ENCODE measurements around the gene PIP5K1C. TPM values are rescaled to one million over a fixed set of nuclear protein-coding genes. Genes with fewer than 3 reads are reported as not detected.

The PIP5K1C gene
- total and polyA plus RNA-seq, 9 of the 15 experiments (the other 6 are each of a cell fraction or from before 2014, with no cell fraction given) = 0.38 to 22.1 (median 4.1) TPM

DNA sequence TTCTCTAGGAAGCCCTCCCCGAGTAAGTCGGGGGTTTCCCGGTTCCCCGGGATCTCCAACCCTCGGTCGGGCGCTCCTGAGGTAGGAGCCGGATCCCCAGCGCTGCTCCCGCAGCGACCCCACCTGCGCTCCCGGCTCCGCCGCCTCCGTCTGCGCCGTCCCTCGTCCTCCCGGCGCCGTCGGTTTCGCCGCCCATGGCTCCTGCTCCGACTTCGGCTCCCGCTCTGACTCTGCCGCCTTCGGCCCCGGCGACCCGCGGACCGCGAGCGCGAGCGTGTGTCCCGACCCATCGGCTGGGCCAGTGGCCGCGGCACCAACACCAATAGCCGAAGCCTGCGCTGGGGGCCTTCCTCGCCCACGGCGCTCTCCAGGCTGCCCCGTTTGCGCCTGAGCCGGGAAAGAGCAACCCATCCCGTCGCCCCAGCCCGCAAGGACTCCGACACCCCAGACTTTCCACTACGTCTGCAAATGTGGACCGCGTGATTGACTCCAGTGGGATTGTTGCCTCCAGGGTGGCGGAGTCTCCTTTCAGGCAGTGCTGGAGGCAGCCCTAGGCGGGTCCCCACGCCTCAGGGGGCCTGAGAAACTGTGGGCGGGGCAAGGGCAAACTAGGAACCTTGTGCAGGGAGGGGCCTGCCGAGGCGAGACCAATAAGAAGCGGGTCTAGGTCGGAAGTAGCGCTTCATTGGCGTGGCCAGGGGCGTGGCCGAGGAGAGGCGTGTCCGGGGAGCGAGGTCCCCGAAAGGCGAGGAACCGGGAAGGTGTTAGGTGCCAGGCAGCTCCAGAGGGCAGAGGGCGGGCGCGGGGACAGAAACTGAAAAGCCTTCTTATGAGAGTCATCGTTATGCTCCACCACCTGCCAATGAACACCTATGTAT, 73.6 kb downstream of the PIP5K1C start, which contains the start of gene CACTIN (continued):
- TF ChIP-seq, protein P1, sequence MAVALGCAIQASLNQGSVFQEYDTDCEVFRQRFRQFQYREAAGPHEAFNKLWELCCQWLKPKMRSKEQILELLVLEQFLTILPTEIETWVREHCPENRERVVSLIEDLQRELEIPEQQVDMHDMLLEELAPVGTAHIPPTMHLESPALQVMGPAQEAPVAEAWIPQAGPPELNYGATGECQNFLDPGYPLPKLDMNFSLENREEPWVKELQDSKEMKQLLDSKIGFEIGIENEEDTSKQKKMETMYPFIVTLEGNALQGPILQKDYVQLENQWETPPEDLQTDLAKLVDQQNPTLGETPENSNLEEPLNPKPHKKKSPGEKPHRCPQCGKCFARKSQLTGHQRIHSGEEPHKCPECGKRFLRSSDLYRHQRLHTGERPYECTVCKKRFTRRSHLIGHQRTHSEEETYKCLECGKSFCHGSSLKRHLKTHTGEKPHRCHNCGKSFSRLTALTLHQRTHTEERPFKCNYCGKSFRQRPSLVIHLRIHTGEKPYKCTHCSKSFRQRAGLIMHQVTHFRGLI (CRISPR knock-in tag; IDR thresholded peaks at IDR 0.05) = no peak
- TF ChIP-seq CCNT2 (IDR thresholded peaks at IDR 0.05; ENCODE audit: borderline replicate concordance, extremely low read depth, insufficient read length, low read depth, low read length) (peak; percentile 75), ZNF124 (CRISPR knock-in tag; IDR thresholded peaks at IDR 0.05) (no peak), ZZZ3 (IDR thresholded peaks at IDR 0.05) (no peak), CREM (IDR thresholded peaks at IDR 0.05; ENCODE audit: low read depth) (no peak; the same call in 1 of the 2 replicates), DNMT1 (IDR thresholded peaks at IDR 0.05) (no peak), ZC3H11A (IDR thresholded peaks at IDR 0.05; ENCODE audit: low read depth, low read length) (no peak), HDAC6 (IDR thresholded peaks at IDR 0.05; ENCODE audit: low read depth, low read length) (0 out of 2 replicates have a peak, but pooled peaks have one; percentile 32), TBL1XR1 (IDR thresholded peaks at IDR 0.05; ENCODE audit: low read length in 2 of 2) (peak; percentile 31 to 35; a peak in 1 of 4 replicates), CHD4 (IDR thresholded peaks at IDR 0.05; ENCODE audit: insufficient read depth, insufficient replicate concordance, low read depth, low read length, poor library complexity, severe bottlenecking) (no peak), ZNF707 (CRISPR knock-in tag; conservative IDR thresholded peaks at IDR 0.05) (no peak), NR2C1 (IDR thresholded peaks at IDR 0.05) (peak; percentile 60; the same call in 1 of the 2 replicates), NR2C1 (tag; IDR thresholded peaks at IDR 0.05) (peak; percentile 58), RFX1 (IDR thresholded peaks at IDR 0.05) (no peak)
- TF ChIP-seq, protein P2, sequence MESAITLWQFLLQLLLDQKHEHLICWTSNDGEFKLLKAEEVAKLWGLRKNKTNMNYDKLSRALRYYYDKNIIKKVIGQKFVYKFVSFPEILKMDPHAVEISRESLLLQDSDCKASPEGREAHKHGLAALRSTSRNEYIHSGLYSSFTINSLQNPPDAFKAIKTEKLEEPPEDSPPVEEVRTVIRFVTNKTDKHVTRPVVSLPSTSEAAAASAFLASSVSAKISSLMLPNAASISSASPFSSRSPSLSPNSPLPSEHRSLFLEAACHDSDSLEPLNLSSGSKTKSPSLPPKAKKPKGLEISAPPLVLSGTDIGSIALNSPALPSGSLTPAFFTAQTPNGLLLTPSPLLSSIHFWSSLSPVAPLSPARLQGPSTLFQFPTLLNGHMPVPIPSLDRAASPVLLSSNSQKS (CRISPR knock-in tag; IDR thresholded peaks at IDR 0.05) = no peak
- TF ChIP-seq, protein P3, sequence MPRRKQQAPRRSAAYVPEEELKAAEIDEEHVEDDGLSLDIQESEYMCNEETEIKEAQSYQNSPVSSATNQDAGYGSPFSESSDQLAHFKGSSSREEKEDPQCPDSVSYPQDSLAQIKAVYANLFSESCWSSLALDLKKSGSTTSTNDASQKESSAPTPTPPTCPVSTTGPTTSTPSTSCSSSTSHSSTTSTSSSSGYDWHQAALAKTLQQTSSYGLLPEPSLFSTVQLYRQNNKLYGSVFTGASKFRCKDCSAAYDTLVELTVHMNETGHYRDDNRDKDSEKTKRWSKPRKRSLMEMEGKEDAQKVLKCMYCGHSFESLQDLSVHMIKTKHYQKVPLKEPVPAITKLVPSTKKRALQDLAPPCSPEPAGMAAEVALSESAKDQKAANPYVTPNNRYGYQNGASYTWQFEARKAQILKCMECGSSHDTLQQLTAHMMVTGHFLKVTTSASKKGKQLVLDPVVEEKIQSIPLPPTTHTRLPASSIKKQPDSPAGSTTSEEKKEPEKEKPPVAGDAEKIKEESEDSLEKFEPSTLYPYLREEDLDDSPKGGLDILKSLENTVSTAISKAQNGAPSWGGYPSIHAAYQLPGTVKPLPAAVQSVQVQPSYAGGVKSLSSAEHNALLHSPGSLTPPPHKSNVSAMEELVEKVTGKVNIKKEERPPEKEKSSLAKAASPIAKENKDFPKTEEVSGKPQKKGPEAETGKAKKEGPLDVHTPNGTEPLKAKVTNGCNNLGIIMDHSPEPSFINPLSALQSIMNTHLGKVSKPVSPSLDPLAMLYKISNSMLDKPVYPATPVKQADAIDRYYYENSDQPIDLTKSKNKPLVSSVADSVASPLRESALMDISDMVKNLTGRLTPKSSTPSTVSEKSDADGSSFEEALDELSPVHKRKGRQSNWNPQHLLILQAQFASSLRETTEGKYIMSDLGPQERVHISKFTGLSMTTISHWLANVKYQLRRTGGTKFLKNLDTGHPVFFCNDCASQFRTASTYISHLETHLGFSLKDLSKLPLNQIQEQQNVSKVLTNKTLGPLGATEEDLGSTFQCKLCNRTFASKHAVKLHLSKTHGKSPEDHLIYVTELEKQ (CRISPR knock-in tag; IDR thresholded peaks at IDR 0.05) = no peak
- TF ChIP-seq, protein P4, sequence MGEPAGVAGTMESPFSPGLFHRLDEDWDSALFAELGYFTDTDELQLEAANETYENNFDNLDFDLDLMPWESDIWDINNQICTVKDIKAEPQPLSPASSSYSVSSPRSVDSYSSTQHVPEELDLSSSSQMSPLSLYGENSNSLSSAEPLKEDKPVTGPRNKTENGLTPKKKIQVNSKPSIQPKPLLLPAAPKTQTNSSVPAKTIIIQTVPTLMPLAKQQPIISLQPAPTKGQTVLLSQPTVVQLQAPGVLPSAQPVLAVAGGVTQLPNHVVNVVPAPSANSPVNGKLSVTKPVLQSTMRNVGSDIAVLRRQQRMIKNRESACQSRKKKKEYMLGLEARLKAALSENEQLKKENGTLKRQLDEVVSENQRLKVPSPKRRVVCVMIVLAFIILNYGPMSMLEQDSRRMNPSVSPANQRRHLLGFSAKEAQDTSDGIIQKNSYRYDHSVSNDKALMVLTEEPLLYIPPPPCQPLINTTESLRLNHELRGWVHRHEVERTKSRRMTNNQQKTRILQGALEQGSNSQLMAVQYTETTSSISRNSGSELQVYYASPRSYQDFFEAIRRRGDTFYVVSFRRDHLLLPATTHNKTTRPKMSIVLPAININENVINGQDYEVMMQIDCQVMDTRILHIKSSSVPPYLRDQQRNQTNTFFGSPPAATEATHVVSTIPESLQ (CRISPR knock-in tag; IDR thresholded peaks at IDR 0.05) = peak; percentile 74; the same call in 1 of the 2 replicates
